NB4 (cell line): ENCODE results near the gene TMEM258.

ENCODE experiments used
- DNase-seq: peaks from one replicate; pipeline ENCODE4 v3.0.0; 2010; ENCODE audit warnings: low read depth
- H3K4me3 ChIP-seq: one replicate; pipeline ENCODE4 v1.5.1; 2011; ENCODE audit warnings: mild to moderate bottlenecking, low read depth, low read length, moderate library complexity
- CTCF ChIP-seq: IDR thresholded peaks from one replicate; pipeline ENCODE4 v1.5.1; 2012; ENCODE audit warnings: low read depth, low read length
- MAX ChIP-seq: IDR thresholded peaks from 2 replicates; pipeline ENCODE4 v1.6.1; 2011; ENCODE audit warnings: low read depth, low read length
- MYC ChIP-seq: IDR thresholded peaks from 2 replicates; pipeline ENCODE4 v1.6.1; 2011; ENCODE audit warnings: low read depth, low read length
- POLR2A ChIP-seq: IDR thresholded peaks from 2 replicates; pipeline ENCODE4 v1.6.1; 2011; ENCODE audit warnings: mild to moderate bottlenecking; ENCODE audit not compliant: insufficient read length; ENCODE audit errors: extremely low read depth

The TMEM258 gene

GRCh38 chr11:61793829-61794204 is 1.4 kb upstream of the TMEM258 start:
- H3K4me3 ChIP-seq, result peak overlapping the region; percentile 88
- TF ChIP-seq MYC (no peak), POLR2A (no peak), CTCF (no peak), MAX (no peak)
- no peak for DNase-seq

- H3K4me3 ChIP-seq, result peak overlapping the region; percentile 88
- TF ChIP-seq POLR2A, result no peak
- TF ChIP-seq MAX, result no peak
- no peak for TF ChIP-seq CTCF
- no peak for TF ChIP-seq MYC
- DNase-seq, result peak; percentile 48
These were observed 857 bp upstream of the TMEM258 start for GRCh38 chr11:61793083-61793828.

- peak; percentile 74 for DNase-seq
- no peak; the same call in 1 of the 2 replicates for TF ChIP-seq MYC
- TF ChIP-seq CTCF, result no peak
- no peak for TF ChIP-seq MAX
- TF ChIP-seq POLR2A, result no peak
- H3K4me3 ChIP-seq, result peak overlapping the region; percentile 88
These were observed 576 bp downstream of the TMEM258 start for GRCh38 chr11:61791737-61792309.

- DNase-seq, result peak; percentile 81
- no peak for TF ChIP-seq MAX
- TF ChIP-seq MYC, result no peak
- TF ChIP-seq CTCF, result peak; percentile 88
- no peak for TF ChIP-seq POLR2A
- no peak overlapping the region for H3K4me3 ChIP-seq
These were observed 4.4 kb downstream of the TMEM258 start for GRCh38 chr11:61787928-61788491.

- no peak for DNase-seq
- TF ChIP-seq MAX, result no peak
- TF ChIP-seq MYC, result no peak
- no peak for TF ChIP-seq CTCF
- TF ChIP-seq POLR2A, result no peak
- no peak overlapping the region for H3K4me3 ChIP-seq
These were observed 6.5 kb downstream of the TMEM258 start for GRCh38 chr11:61785837-61786402.
